ENCODE measurements around the gene PBXIP1.

PBXIP1 gene

DNA sequence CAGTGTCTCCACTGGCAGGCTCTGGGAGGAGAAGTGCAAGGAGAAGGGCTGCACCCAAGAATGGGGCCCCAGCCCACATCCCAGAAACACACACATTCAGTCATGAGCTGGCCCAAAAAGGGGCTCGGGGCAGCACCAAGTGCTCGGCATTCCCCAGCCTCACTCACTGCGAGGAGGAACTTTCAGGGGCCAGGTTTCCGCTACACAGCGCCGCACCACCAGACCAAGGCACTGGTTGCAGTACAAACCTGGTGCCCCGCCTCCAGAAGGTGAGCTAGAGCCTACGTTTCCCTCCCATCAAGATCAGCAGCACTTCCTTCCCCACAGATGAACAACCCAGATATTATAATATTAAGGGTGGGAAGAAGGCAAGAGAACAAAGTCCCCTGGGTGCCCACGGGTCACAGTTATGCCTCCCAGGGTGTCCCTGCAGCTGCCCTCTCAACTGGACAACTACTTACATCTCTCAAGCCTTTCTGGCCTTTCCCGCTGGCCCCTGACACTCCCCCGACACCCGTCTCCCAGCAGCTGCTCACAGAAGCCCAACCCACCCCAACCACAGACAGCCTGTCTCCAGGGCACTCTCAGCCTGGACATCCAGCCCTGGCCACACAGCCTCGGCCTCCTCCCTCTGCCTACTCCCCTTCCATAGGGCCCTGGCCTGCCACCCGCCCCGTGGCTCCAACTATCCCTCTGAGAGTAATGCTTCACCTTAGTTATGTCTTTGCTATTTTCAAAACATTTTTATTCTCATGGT lies 3.8 kb downstream of the PBXIP1 start:
- peak overlapping the region; percentile 54 for H2BK15ac ChIP-seq (ENCODE audit: low read depth, poor library complexity, severe bottlenecking)
- H3K36me3 ChIP-seq (ENCODE audit: control insufficient read depth in 1 of 2, insufficient read depth in 2 of 2, low read depth in 1 of 2, low read length in 2 of 2): peaks cover 18 to 34% of the 10 kb centered on the region in 2 experiments
- no peak overlapping the region for H3K4ac ChIP-seq (ENCODE audit: low read depth in 1 of 2, low read length in 2 of 2)
- no peak overlapping the region for H2AFZ ChIP-seq (ENCODE audit: low read depth, low read length)
- no peak overlapping the region for H3K4me3 ChIP-seq (ENCODE audit: insufficient read depth in 1 of 2, low read depth in 1 of 2, low read length in 2 of 2)
- H2BK12ac ChIP-seq (ENCODE audit: low read length in 2 of 2): no peak overlapping the region
- H4K91ac ChIP-seq (ENCODE audit: low read length): no peak overlapping the region
- no peak overlapping the region for H4K8ac ChIP-seq (ENCODE audit: low read length)
- H3K27ac ChIP-seq (ENCODE audit: low read length, poor library complexity, severe bottlenecking): no peak overlapping the region
- peaks cover 55% of the 10 kb centered on the region for H3K79me1 ChIP-seq (replicated peaks; ENCODE audit: low read length, poor library complexity, severe bottlenecking)
- no peak overlapping the region for H3K18ac ChIP-seq (ENCODE audit: low read depth in 1 of 2, low read length in 2 of 2)
- no peak overlapping the region for H2BK120ac ChIP-seq (ENCODE audit: low read depth, low read length)
- H3K4me2 ChIP-seq (ENCODE audit: low read length, poor library complexity, severe bottlenecking): no peak overlapping the region
- H3K23ac ChIP-seq (ENCODE audit: low read length in 2 of 2): no peak overlapping the region
- DNase-seq: no peak
- H3K4me1 ChIP-seq (ENCODE audit: control insufficient read depth, insufficient read depth, low read depth, low read length): peaks cover 25% of the 10 kb centered on the region
- H3K9ac ChIP-seq (ENCODE audit: low read length): no peak overlapping the region
- H3K9me3 ChIP-seq (ENCODE audit: control insufficient read depth, low read length): no peaks in the 10 kb centered on the region
- WGBS: 80% methylated on average over 13 of the region's 15 CpGs
- H2AK5ac ChIP-seq (ENCODE audit: low read length, severe bottlenecking): no peak overlapping the region
- no peak overlapping the region for H3K14ac ChIP-seq (ENCODE audit: low read length in 2 of 2)
- no peak overlapping the region for H2BK5ac ChIP-seq (ENCODE audit: low read depth, low read length, poor library complexity, severe bottlenecking)
- H3K27me3 ChIP-seq (ENCODE audit: control insufficient read depth in 1 of 2, insufficient read depth in 1 of 2, low read length in 2 of 2): no peaks in the 10 kb centered on the region

DNA sequence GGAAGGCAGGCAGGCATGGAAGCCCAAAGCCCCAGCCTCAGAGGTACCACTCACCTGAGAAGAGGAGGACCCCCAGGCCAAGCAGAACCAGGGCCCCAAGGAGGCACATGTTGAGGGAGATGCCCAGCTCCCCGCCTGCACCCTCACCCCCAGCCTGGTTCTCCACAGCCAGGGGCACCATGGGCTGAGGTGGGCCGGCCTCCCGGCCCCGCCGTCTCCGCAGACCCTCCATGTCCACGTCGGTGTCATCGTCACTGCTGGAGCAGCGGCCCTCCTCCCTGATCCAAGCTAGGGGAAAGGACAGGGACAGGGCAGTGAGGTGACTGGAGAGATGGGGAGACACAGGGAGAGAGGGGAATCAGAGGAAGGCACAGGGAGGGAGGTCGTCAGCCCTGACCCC lies 7.8 kb downstream of the PBXIP1 start:
- Histone ChIP-seq H3K79me1 (replicated peaks; ENCODE audit: low read length, poor library complexity, severe bottlenecking) (peaks cover 29% of the 10 kb centered on the region), H3K27me3 (ENCODE audit: control insufficient read depth in 1 of 2, insufficient read depth in 1 of 2, low read length in 2 of 2) (no peaks in the 10 kb centered on the region), H2AFZ (ENCODE audit: low read depth, low read length) (no peak overlapping the region), H2BK5ac (ENCODE audit: low read depth, low read length, poor library complexity, severe bottlenecking) (no peak overlapping the region), H3K27ac (ENCODE audit: low read length, poor library complexity, severe bottlenecking) (no peak overlapping the region), H3K4me3 (ENCODE audit: insufficient read depth in 1 of 2, low read depth in 1 of 2, low read length in 2 of 2) (no peak overlapping the region), H3K36me3 (ENCODE audit: control insufficient read depth in 1 of 2, insufficient read depth in 2 of 2, low read depth in 1 of 2, low read length in 2 of 2) (peaks cover 30 to 61% of the 10 kb centered on the region in 2 experiments), H3K23ac (ENCODE audit: low read length in 2 of 2) (no peak overlapping the region), H2AK5ac (ENCODE audit: low read length, severe bottlenecking) (no peak overlapping the region), H3K4me2 (ENCODE audit: low read length, poor library complexity, severe bottlenecking) (no peak overlapping the region), H3K18ac (ENCODE audit: low read depth in 1 of 2, low read length in 2 of 2) (no peak overlapping the region), H3K9ac (ENCODE audit: low read length) (no peak overlapping the region), H3K9me3 (ENCODE audit: control insufficient read depth, low read length) (no peaks in the 10 kb centered on the region), H2BK12ac (ENCODE audit: low read length in 2 of 2) (no peak overlapping the region), H3K4me1 (ENCODE audit: control insufficient read depth, insufficient read depth, low read depth, low read length) (peaks cover 9% of the 10 kb centered on the region), H3K4ac (ENCODE audit: low read depth in 1 of 2, low read length in 2 of 2) (no peak overlapping the region), H3K14ac (ENCODE audit: low read length in 2 of 2) (no peak overlapping the region), H4K8ac (ENCODE audit: low read length) (no peak overlapping the region), H2BK15ac (ENCODE audit: low read depth, poor library complexity, severe bottlenecking) (no peak overlapping the region), H2BK120ac (ENCODE audit: low read depth, low read length) (no peak overlapping the region), H4K91ac (ENCODE audit: low read length) (no peak overlapping the region)
- DNase-seq: no peak
- WGBS: 92% methylated on average over 11 of the region's 11 CpGs

DNA sequence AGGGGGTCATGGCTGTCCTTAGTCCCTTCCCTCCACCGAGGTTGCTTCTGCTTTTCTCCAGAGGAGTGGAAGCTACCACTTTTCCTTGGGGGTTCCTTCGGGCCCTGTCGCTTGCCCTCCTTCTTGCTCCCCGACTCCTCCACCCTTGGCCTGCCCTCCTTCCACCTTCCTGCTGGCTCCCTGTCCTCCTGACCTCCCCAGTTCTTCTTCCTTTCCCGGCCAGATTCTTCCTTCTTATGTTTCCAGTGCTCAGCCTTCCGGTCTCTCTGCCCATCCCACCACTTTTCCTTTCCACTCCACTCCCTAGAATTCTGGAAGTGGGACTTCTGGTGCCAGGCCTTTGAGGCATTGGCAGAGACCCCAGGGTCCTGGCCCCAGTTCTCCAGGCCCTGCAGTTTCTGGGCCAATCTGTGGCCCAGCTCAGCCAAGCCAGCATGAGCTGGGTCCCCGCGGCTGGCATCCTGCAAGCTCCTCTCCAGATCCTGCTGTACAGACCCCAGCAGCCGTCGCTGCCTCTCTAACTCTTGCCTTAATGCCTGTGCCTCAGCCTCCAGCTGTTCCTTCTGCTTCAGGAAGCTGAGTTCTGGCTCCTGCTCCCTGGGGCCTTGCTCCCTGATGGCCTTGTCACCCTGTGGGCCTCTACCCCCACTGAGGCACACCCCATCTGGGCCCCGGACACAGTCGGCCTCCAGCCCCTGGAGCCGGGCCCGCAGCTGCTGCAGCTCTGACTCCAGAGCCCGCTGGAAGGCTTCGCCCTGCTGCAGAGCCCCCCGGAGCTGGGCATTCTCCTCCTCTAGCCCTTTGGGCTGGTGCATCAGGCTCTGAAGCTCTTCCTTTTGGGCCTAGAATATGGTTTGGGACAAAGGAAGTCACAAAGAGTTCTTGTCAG lies 9.7 kb downstream of the PBXIP1 start:
- no peak overlapping the region for H3K23ac ChIP-seq (ENCODE audit: low read length in 2 of 2)
- H3K79me1 ChIP-seq (replicated peaks; ENCODE audit: low read length, poor library complexity, severe bottlenecking): peaks cover 12% of the 10 kb centered on the region
- 94% methylated on average over 17 of the region's 17 CpGs for WGBS

More for the DNA sequence above, 9.7 kb downstream of the PBXIP1 start:
- no peak overlapping the region for H3K4ac ChIP-seq (ENCODE audit: low read depth in 1 of 2, low read length in 2 of 2)
- no peak overlapping the region for H3K4me2 ChIP-seq (ENCODE audit: low read length, poor library complexity, severe bottlenecking)
- no peak overlapping the region for H2BK5ac ChIP-seq (ENCODE audit: low read depth, low read length, poor library complexity, severe bottlenecking)
- H3K36me3 ChIP-seq (ENCODE audit: control insufficient read depth in 1 of 2, insufficient read depth in 2 of 2, low read depth in 1 of 2, low read length in 2 of 2): peaks cover 29 to 64% of the 10 kb centered on the region in 2 experiments
- no peak overlapping the region for H3K18ac ChIP-seq (ENCODE audit: low read depth in 1 of 2, low read length in 2 of 2)
- no peak overlapping the region for H2BK15ac ChIP-seq (ENCODE audit: low read depth, poor library complexity, severe bottlenecking)
- no peak overlapping the region for H2AK5ac ChIP-seq (ENCODE audit: low read length, severe bottlenecking)
- no peak for DNase-seq
- no peaks in the 10 kb centered on the region for H3K27me3 ChIP-seq (ENCODE audit: control insufficient read depth in 1 of 2, insufficient read depth in 1 of 2, low read length in 2 of 2)
- no peak overlapping the region for H3K9ac ChIP-seq (ENCODE audit: low read length)
- peaks cover 13% of the 10 kb centered on the region for H3K4me1 ChIP-seq (ENCODE audit: control insufficient read depth, insufficient read depth, low read depth, low read length)
- H2AFZ ChIP-seq (ENCODE audit: low read depth, low read length): no peak overlapping the region
- H2BK120ac ChIP-seq (ENCODE audit: low read depth, low read length): no peak overlapping the region
- H3K4me3 ChIP-seq (ENCODE audit: insufficient read depth in 1 of 2, low read depth in 1 of 2, low read length in 2 of 2): no peak overlapping the region
- H3K14ac ChIP-seq (ENCODE audit: low read length in 2 of 2): no peak overlapping the region
- no peaks in the 10 kb centered on the region for H3K9me3 ChIP-seq (ENCODE audit: control insufficient read depth, low read length)
- no peak overlapping the region for H3K27ac ChIP-seq (ENCODE audit: low read length, poor library complexity, severe bottlenecking)
- H4K91ac ChIP-seq (ENCODE audit: low read length): no peak overlapping the region
- H4K8ac ChIP-seq (ENCODE audit: low read length): no peak overlapping the region
- no peak overlapping the region for H2BK12ac ChIP-seq (ENCODE audit: low read length in 2 of 2)

Measured in mesenchymal stem cell (in vitro differentiated cells and primary cell).